GM04503 (cell line): Measurements from ENCODE around the gene GPR39.
"Not testable (repeated sequence)": the region's sequence is repeated elsewhere in the genome, so short reads cannot be mapped to it uniquely, and the experiment has no call there.

Experiments used
- DNase-seq: peaks from one replicate; pipeline ENCODE4 v3.0.0-alpha.2; 2012; ENCODE audit warnings: low read depth

GPR39 gene

DNA sequence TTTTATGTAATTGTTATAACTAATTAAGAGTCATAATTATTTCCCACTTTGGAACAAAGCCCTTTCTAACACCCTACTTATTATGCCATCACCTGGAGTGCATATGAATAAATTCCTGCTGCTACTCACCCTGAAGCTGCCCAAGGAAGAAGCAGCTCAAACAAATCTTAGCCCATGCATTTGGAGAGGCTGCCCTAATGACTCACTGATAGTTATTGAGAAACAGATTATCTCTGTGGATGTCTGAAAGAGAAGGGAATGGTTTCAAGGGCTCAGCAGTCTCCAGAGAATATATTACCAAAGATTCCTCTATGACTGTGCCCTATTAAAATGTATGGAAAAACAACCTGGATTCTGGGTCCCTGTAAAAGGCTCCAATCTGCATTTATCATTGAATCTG is 81.0 kb downstream of the GPR39 start:
- no peak for DNase-seq

DNA sequence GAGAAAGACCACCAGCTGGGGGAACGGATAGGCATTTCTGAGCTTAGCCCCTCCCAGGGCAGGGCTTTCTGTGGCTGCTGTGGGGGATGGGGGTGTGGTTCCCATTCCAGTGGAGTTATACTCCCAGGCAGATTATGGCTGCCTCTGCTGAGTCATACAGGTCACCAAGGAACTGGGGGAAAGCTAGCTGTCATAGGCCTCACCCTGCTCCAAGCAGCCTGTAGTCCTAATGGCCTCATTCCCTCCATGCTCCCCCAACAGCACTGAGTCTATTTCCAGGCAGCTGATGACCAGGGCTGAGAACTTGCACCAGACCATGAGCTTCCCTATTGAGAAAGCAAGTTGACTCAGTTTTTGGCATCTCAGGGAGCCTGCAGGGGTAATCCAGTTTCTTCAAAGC is 87.1 kb downstream of the GPR39 start:
- peak; percentile 34 for DNase-seq

DNA sequence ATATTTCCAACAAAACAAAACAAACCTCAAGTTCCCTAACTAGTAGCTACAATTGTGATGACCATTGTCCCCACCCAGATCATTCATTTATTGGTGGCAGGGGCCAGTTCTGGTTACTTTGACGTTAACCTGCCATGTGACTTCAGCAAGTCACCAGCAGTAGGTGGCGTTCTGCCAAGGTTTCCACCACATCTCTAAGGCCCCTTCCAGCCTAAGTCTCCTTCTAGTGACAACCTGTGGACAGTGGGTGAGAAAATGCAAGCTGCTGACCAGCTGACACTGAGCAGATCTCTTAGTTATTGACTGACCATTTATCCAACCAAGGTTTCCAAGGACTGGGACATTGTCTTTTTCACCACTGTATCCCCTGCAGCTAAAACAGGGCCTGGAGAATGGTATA is 98.4 kb downstream of the GPR39 start:
- DNase-seq: no peak

DNA sequence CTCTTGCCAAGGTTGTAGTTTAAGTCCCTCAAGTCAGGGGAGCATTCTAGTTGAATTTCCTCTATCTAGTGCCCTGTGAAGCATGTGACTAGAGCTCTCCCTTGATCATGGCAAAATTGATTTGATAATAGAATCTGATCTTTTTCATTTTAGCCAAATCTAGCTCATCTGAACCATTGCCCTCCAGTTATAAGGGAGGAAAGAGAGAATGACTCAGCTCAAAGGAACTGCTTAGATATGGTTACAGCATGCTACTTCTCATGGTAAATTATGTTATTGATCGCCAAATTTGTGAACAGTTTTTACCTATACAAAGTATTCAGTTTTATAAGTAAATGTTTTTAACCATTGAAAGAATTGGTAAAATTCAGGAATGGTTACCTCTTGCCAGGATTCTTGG is 100.8 kb downstream of the GPR39 start:
- DNase-seq: no peak

DNA sequence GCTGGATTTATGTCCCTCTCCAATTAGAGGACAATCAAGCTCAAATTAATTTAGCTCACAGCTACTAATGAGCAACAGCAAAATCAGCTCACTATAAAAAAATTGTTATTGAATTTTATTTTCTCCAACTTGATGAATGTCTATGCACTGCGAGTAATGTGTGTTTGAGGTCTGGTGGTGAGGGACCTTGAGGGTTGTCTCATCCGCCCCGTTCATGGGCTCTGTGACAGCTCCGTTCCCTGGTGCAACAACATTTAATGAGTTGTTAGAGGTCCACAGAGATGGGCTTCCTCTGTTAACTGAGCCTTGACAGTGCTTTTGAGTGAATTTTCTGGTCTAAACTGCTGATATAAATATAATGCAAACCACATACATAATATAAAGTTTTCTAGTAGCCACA is 101.7 kb downstream of the GPR39 start:
- no peak for DNase-seq

DNA sequence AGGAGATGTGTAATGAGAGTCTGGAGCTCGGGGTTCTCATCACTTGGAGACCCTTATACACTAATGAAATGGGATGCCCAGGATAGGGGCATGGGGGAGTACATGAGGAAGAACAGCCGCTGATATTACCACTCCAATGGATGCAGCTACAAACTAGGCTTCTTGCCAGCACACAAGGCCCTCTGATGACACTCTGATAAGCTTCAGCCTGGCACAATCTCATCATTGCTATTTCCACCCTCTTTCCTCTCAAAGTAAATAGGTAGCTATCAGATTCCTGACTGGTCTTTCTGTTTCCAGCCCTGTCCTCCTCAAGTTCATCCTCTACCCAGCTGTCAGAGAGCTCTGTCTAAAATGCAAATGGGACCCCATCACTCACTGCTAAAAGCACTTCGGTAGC is 103.0 kb downstream of the GPR39 start:
- no peak for DNase-seq

DNA sequence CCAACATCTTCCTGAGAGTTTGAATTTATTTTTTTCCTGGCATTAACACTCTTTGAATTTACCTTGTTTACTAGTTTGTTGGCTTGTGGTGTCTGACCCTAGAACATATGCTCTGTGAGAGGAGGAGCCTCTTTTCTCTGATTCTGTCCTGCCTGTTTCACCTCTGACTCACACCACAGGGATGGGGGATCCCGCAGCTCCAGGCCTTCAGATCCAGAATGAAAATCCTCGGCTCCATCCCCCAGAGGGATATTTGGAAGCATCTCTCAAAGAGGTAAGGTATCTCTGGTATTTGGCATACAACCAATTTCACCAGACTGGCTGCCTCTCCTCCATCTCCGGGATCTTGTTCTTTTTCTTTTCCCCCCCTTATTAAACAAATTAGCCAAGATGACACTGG is 104.7 kb downstream of the GPR39 start:
- no peak for DNase-seq

DNA sequence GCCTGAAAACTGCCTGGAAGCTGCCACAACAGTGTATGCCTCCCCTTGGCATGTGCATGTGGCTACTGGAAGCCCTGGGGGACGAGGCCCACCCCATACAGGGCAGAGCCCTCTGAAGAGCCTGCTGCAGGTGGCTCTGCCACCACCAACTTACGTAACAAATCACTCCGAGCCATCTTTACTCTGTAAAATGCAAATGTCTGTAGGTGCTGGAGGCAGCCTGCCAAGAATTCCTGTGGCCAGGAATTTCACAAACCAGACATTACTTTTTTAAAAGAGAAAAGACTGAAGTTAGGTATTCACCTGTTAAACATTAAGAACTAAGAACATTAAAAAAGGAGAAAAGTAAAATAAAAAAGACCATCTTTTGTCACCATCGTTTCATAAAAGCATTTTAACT is 106.3 kb downstream of the GPR39 start:
- no peak for DNase-seq

DNA sequence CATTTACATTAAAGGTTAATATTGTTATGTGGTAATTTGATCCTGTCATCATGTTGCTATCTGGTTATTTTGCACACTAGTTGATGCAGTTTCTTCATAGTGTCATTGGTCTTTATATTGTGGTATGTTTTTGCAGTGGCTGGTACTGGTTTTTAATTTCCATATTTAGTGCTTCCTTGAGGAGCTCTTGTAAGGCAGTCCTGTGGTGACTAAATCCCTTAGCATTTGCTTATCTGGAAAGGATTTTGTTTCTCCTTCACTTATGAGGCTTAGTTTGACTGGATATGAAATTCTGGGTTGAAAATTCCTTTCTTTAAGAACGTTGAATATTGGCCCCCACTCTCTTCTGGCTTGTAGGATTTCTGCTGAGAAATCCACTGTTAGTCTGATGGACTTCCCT is 120.5 kb downstream of the GPR39 start:
- not testable (repeated sequence) for DNase-seq

DNA sequence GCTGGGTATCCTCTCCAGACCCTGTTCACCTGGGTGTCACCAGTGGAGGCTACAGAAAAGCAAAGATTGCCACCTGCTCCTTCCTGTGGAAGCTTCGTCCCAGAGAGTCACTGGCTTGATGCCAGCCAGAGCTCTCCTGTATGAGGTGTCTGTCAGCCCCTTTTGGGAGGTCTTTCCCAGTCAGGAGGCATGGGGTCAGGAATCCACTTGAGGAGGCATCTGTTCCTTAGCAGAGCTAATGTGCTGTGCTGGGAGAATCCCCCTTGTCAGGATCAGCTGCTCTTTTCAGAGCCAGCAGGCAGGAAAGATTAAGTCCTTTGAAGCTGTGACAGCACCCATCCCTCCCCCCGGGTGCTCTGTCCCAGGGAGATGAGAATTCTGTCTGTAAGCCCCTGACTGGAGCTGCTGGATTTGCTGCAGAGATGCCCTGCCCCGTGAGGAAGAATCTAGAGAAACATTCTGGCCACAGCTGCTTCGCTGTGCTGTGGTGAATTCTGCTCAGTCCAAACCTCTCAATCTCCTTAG is 121.8 kb downstream of the GPR39 start:
- DNase-seq: no peak

DNA sequence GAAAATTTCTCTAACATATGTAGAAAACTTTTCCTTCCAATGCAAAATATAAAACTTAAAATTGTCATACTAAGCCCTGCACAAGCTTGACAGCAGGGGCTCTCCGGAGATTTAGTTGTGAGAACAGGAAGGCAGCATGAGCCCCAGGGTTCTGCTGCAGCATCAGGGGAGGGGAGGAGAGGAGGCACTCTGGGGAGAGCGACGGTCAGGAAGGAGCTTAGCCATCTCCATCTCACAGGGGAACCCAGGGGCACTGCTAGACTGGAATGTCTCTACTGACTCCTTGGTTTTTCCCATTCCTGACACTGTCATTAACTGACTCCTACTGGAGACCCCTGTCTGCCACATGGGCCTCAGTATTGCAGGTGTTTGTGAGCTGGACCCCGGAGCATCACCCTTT is 123.6 kb downstream of the GPR39 start:
- DNase-seq: no peak

DNA sequence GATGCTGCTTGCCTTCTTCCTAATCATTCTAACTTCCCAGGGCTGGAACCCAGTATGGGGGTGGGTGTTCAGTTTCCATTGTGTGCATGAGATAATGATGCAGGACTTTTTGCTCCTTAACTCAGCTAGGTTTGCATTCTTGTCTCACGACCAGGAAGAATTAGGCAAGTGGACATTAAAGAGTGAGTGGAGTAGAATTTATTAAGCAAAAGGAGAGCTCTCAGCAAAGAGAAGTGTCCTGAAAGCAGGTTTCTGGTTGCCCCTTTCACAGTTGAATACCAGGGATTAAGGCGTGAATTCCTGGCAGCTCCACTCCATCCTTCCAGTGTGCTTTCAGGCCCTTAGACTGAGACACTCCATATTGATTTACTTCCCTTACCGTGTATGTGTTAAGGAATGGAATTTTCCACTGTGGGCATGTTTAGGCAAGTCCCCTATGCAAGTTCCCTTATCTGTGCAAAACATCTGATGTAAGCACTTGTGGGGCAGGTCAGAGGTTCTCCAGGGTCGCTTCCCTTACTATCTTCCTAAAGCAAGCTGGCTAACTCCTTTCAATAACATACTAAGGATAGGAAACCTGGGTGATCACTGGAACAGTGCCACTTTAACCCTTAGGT is 126.5 kb downstream of the GPR39 start:
- no peak for DNase-seq

DNA sequence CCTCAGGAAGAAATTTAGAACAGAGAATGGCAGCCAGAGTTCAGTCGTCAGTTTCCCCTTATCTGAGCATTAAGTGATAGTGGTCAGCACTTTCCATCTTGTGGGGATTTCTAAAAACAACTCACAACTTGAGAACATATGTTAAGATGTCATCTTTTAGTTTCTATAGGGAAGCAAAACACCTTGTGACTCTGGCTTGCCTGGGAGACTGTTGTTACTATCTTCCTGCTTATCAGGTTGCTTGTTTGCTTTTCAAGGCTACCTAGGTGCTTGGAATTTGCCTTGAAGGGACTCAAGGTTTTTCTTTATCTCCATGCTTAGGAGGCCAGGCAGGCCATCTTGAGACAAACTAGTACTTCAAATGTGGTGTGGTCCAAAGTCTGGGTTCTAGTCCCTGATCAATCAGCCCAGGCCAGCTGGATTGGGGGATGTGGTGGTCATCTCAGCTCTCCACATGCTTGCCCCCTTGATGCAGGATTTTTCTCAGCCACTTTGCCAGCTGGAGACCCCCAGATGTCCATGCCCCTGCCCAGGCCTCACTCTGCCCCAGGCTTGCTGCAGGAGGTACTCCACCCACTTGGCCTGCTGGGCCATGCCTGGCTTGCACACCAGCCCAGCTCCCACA is 127.5 kb downstream of the GPR39 start:
- no peak for DNase-seq

DNA sequence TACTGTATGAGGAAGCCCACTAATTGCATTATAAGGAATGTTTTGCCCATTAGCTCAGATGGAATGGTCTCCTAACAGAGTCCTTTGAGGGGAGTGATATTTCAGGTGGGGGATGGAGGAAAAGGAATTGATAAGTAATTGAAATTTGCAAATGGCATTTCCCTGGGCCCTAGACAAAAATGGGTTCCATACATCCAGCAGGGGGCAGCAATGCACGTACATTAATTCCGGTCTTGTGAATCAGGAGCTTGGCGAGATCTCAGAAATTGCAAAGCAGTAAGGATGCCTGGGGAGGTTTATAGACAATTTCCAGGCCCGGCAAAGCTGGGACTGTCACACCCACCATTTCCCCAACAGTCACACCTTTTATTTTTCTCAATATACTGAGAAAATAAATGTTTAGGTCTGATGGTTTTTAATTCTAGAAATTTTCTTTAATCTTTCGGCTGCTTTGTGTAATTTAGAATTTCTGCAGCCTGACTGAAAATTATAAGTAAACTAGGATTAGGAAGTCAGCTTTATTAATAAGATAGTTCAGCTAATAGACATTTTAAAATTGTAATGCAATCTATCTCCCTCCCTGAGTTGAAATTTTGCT is 130.6 kb downstream of the GPR39 start:
- DNase-seq: peak; percentile 18

DNA sequence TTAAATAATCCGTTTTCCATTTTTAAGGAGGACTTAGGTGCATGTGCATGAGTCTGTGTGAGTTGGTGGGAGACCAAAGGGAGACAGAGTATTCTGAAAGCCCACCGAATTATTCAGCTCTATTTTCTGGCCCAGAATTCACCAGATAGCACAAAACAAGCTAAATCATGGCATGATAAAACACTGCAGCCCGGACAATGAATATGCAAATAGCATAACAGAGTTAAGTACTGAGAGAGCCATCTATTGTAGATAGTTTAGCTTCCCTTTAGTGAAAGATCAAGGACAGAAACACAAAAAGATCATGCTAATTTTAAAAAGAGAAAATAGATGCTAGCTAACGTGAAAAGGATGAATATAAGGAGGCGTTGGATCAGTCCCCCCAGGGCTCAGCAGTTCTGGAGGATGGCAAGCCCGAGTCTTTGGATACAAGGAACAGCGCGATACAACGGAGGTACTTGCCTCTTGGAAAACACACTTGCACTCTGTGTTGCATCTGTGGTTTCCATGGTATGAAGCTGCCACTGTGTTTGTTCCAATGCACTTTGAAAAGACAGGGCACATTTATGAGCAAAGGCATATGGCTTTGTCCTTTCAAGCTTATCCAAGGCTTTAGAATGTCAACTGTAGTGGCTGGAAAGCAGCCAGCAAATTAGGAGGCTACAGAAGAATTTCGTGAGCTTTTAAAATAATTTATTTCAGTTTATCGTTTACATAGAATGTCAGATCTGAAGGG is 133.5 kb downstream of the GPR39 start:
- no peak for DNase-seq

DNA sequence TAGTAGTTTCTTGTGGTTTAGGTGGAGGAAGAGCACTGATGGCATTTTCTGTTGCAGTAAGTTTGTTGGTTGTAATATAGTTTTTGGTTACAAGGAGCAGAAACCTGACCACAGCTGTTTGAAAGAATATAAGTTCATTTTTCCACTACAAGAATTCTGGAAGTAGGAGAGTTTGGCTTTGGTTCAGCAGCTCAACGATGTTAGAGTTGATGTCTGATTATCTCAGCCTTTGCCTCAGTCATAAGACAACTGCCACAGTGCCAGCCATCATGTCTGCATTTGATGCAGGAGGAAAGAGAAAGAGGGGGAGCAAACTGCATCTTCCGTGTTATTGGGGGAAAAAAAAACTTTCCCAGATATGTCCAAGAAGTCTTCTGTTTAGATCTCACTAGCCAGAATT is 134.3 kb downstream of the GPR39 start:
- no peak for DNase-seq

DNA sequence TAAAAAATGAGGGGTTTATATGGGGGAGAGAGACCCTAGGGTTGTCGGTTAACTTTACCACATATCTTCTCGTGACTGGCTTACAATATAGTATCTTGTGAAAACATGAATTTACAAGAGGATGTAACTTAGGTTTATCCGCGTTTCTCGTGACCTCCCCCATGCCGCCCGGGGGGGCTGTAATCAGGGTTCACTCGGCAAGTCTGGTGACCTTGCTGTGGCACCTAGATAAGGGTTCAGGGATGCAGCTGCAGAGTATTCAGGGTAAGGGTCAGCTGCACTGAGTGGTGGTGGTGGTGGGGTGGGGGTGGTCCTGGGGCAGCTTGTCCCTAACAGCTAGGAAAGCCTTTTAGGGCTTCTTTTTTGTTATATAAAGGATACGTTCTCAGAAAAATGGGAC is 141.1 kb downstream of the GPR39 start:
- DNase-seq: no peak

DNA sequence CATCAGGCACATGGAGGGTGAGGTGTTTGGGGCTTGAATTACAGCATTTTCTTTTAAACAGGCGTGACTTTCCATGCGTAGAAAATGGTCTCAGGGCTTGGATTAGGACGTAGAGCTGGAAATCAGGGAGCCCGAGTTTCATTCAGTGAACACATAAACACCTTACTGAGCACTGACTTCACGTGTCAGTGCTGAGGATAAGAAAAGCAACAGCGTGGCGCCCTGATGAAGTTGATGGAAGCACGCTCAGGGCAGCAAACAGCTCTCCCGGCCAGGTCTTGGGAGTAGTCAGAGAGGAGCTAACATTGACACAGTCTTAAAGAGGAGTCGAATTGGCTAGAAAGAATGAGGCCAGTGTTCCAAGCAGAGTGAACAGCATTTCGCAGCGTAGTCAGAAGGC is 142.7 kb downstream of the GPR39 start:
- no peak for DNase-seq

DNA sequence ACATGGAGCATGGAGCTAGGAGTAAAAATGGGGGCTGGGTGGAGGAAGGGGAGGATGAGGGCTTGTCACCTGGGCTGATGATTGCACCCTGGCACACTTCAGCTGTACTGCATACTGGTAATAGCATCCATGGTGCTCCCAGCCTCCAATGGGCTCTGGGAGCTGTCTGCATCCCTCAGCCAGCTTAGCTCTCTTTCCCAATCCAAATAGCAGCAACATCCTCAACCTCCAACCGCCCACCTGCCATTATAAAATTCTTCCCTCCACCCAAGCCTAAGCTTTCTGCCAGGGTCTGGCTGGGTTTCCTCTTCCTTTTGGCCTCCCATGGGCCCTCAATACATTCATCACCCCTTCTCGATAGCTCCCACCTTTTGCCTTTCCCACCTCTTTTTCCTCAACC is 143.3 kb downstream of the GPR39 start:
- no peak for DNase-seq

DNA sequence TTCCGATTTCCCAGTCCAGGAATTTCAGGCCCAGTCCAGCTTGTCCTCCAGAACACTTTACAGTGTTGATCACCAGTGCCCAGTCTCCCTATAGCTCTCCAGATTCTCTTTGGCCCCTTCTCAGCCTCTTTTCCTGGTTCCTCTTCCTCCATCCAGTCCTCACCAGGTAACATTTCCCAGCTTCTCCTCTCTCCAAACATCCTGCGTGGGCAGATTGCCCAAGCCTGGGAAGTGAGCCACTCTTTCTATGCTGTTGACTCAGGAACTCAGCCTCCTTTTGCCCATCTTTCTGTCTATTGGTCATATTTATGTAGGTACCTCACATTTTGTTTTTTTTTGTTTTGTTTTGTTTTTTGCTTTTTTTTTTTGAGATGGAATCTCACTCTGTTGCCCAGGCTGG is 144.0 kb downstream of the GPR39 start:
- DNase-seq: no peak

DNA sequence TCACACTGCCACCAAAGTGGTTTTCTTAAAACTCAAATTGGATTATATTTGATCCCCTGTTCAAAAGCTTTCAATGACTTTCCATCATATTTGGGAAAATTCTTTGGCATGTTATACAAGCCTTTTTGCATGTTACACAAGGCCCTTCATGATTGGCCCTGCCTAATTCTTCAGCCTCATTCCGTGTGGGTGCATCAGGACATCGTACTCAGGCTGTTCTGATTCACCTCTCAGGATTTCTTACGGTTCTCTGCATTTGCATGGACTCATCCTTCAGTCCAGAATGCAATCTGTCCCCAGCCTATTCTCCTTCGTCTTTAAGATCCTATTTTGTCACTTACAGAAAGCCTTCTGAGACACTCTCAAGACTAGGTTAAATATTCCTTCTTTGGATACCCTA is 145.6 kb downstream of the GPR39 start:
- DNase-seq: peak; percentile 7

DNA sequence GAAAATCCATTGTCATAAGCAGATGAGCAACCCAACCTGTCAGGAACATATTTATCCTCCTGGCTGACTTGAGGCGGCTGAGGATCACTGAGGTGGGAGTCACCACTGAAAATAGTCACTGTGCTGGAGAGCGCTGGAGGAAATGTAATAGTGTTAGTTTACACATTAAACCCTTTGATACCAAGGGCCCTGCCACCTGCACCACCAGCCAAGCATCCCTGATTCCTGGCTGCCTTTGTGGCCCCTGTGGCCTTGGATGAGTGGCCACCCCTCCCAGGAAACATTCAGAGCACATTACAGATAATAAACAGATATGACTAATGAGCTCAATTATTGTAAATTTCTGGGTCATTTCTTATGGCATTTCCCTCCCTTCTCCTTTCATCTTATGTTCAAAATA is 147.5 kb downstream of the GPR39 start:
- DNase-seq: no peak

DNA sequence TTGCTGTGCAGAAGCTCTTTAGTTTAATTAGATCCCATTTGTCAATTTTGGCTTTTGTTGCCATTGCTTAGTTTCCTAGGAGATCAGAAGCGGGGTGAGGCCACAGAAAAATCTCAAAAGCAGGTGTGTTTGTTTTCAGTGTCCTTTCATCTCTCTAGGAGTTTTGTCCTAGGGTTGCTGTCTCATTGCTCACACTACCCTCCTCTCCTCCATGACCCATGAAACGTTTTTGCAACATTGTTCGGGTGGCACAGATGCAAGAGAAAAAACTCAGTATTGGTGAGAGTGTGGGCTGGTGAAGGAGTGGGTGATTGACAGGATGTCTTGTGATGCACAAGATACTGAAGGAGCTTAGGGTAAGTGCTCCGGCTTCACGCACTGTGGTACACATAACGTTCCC is 149.8 kb downstream of the GPR39 start:
- no peak for DNase-seq
